GM23248 (cell line): Measurements from ENCODE around the gene HRH4. TPM values are rescaled to one million over a fixed set of nuclear protein-coding genes. Genes with fewer than 3 reads are reported as not detected.

Experiments used
- DNase-seq: peaks from one replicate; pipeline ENCODE4 v3.0.0-alpha.2; 2015
- H2AFZ ChIP-seq: fragments of 200-600 bp; sonication (generic); 2 replicates; pipeline ENCODE4 v1.6.1; 2016; ENCODE audit warnings: antibody characterized with exemption
- H3F3A ChIP-seq: fragments of 200-600 bp; sonication (generic); 2 replicates; pipeline ENCODE4 v1.6.1; 2016; ENCODE audit warnings: mild to moderate bottlenecking, antibody characterized with exemption, mixed run types; ENCODE audit not compliant: insufficient read depth
- H3K27ac ChIP-seq: fragments of 200-600 bp; sonication (generic); 2 replicates; pipeline ENCODE4 v1.5.1; 2016; ENCODE audit warnings: mild to moderate bottlenecking
- H3K27me3 ChIP-seq: fragments of 200-600 bp; sonication (generic); replicated peaks from 2 replicates; pipeline ENCODE4 v1.6.1; 2016; ENCODE audit warnings: mild to moderate bottlenecking; ENCODE audit not compliant: insufficient read depth
- H3K36me3 ChIP-seq: fragments of 200-600 bp; sonication (generic); 2 replicates; pipeline ENCODE4 v1.6.1; 2016; ENCODE audit warnings: low read depth, mild to moderate bottlenecking
- H3K4me1 ChIP-seq: fragments of 200-600 bp; sonication (generic); 2 replicates; pipeline ENCODE4 v1.6.1; 2016; ENCODE audit warnings: mild to moderate bottlenecking; ENCODE audit not compliant: insufficient read depth
- H3K4me2 ChIP-seq: fragments of 200-600 bp; sonication (generic); one replicate; pipeline ENCODE4 v1.6.1; 2016; ENCODE audit warnings: mild to moderate bottlenecking; ENCODE audit not compliant: unreplicated experiment
- H3K4me3 ChIP-seq: fragments of 200-600 bp; sonication (generic); 2 replicates; pipeline ENCODE4 v1.5.1; 2016; ENCODE audit warnings: mild to moderate bottlenecking
- H3K79me2 ChIP-seq: fragments of 200-600 bp; sonication (generic); 2 replicates; pipeline ENCODE4 v1.6.1; 2016; ENCODE audit warnings: mild to moderate bottlenecking; ENCODE audit not compliant: insufficient read depth
- H3K9ac ChIP-seq: fragments of 200-600 bp; sonication (generic); 2 replicates; pipeline ENCODE4 v1.6.1; 2016; ENCODE audit warnings: mild to moderate bottlenecking
- H3K9me2 ChIP-seq: fragments of 200-600 bp; sonication (generic); 2 replicates; pipeline ENCODE4 v1.6.1; 2016; ENCODE audit warnings: mixed run types, mild to moderate bottlenecking, moderate library complexity; ENCODE audit not compliant: insufficient read depth
- H3K9me3 ChIP-seq: fragments of 200-600 bp; sonication (generic); one replicate; pipeline ENCODE4 v1.6.1; 2017; ENCODE audit warnings: low read depth
- H4K20me1 ChIP-seq: fragments of 200-600 bp; sonication (generic); 2 replicates; pipeline ENCODE4 v1.6.0; 2016; ENCODE audit not compliant: insufficient read depth
- EZH2 ChIP-seq: fragments of 200-600 bp; sonication (generic); IDR thresholded peaks from 2 replicates; pipeline ENCODE4 v1.6.1; 2018; ENCODE audit warnings: antibody characterized with exemption, mild to moderate bottlenecking; ENCODE audit not compliant: insufficient read depth, poor library complexity, severe bottlenecking
- EZH2phosphoT487 ChIP-seq: fragments of 200-600 bp; sonication (generic); IDR thresholded peaks from 2 replicates; pipeline ENCODE4 v1.6.1; 2018; ENCODE audit warnings: antibody characterized with exemption, moderate library complexity, mild to moderate bottlenecking, low read depth; ENCODE audit not compliant: insufficient read depth
- WGBS, 2 experiments: methylation state at CpG; one replicate each; pipeline ENCODE4 v1.1.6; 2015 to 2017; ENCODE audit warnings: low lambda C conversion rate in 2 of 2, low coverage in 1 of 2; ENCODE audit errors: missing lambda C conversion rate in 2 of 2; 5-methylcytosine and 5-hydroxymethylcytosine counted together
- in situ Hi-C: fragments of 300-500 bp; cut with MboI; formaldehyde crosslinking; loops from 2 replicates; pipeline ENCODE4 v1.15.0; 2020
- polyA plus RNA-seq: library from polyadenylated mRNA; unstranded; fragments of >200 nt; fragmentation: Nextera tagmentation; extraction: Ambion mirVana; gene quantifications from 2 replicates; pipeline ENCODE4 v1.2.1, GENCODE V29; 2016
- total RNA-seq: library from RNA; depleted of rRNA; stranded (reverse); fragments of >200 nt; shearing (Covaris generic); gene quantifications from 2 replicates; pipeline ENCODE4 v1.2.3, GENCODE V29; 2014

Gene HRH4
- total and polyA plus RNA-seq, 2 experiments from 2014 or later = not detected

DNA sequence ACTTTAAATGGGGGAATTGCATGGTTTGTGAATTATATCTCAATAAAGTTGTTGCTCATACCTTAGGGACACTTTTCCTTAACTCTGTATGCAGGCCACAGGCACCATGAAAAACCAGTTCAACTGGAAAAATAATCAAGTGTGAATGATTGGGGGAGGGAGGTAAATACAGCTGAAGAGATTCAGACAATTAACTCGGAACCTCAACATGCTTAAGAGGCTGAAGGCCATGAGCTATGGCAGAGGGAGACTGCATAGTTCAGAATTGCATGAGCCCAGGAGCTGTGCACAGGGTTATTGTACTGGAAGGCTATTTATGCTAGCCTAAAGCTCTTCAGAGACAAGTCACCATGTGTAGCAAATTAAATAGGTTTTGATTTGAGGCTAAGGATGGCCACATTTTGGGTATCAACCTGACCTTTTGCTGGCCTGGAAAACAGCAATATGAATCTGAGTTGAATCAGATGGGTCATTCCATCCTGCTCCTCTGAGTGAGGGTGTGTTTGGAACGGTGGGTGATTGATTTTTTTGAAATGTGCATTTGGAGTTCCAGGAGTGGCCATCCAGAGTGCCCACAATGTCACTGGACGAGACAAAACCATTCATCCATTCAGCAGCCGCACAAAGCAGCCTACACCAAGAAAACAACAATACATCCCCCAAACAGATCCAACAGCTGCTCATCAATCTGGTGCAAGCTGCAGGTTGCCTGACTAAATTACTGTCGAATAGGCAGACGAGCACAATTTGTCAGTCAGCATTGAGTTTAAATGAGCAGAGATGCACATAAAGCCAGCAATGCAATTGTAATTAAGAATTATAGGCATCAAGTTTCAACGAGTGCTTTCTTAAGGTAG lies 42.5 kb downstream of the HRH4 start:
- H3K4me2 ChIP-seq = no peak overlapping the region
- no peaks in the 10 kb centered on the region for H3K9me3 ChIP-seq
- TF ChIP-seq EZH2phosphoT487 (no peak), EZH2 (no peak)

DNA sequence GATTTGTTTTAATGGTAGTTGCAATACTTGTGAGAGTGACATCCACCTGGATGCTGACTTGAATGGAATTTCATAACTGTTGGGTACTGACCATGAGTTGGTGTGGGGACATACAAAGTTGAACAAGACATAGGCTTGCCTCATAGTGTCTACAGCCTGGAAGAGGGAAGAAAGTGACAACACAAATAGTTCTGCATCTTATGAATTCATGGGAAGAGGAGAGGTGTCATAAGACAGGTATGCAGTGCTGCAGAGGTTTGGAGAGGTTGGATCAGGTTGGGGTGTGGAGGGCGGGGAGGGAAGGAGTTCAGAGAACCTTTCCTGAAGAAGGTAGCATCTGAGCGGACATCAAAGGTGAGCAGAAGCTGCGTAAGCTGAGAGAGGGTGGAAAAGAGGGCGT lies 44.0 kb downstream of the HRH4 start:
- Histone ChIP-seq H2AFZ (no peak overlapping the region), H3K4me2 (no peak overlapping the region), H3K9ac (no peak overlapping the region), H3F3A (peaks cover 15% of the 10 kb centered on the region), H3K9me2 (no peaks in the 10 kb centered on the region), H3K36me3 (no peaks in the 10 kb centered on the region), H3K79me2 (no peaks in the 10 kb centered on the region), H3K27me3 (no peaks in the 10 kb centered on the region), H3K4me1 (peaks cover 18% of the 10 kb centered on the region), H3K9me3 (no peaks in the 10 kb centered on the region), H3K4me3 (no peak overlapping the region), H4K20me1 (no peaks in the 10 kb centered on the region), H3K27ac (no peak overlapping the region)
- no peak for DNase-seq
- no peak for TF ChIP-seq EZH2phosphoT487
- TF ChIP-seq EZH2 = no peak
- WGBS, 2 experiments = 74 to 88% methylated on average over 4 of the region's 4 CpGs
- in situ Hi-C loops = no loop called here

More for the DNA sequence above, 42.5 kb downstream of the HRH4 start:
- H3K9ac ChIP-seq = no peak overlapping the region
- no peak for DNase-seq
- H4K20me1 ChIP-seq = no peaks in the 10 kb centered on the region
- no peaks in the 10 kb centered on the region for H3K79me2 ChIP-seq
- H3K27ac ChIP-seq = no peak overlapping the region
- H3K4me1 ChIP-seq = peaks cover 21% of the 10 kb centered on the region
- WGBS, 2 experiments = 79 to 81% methylated on average over 7 of the region's 7 CpGs
- peaks cover 20% of the 10 kb centered on the region for H3F3A ChIP-seq
- in situ Hi-C loops = no loop called here
- no peaks in the 10 kb centered on the region for H3K27me3 ChIP-seq
- no peaks in the 10 kb centered on the region for H3K36me3 ChIP-seq
- H2AFZ ChIP-seq = no peak overlapping the region
- H3K4me3 ChIP-seq = no peak overlapping the region
- H3K9me2 ChIP-seq = no peaks in the 10 kb centered on the region

DNA sequence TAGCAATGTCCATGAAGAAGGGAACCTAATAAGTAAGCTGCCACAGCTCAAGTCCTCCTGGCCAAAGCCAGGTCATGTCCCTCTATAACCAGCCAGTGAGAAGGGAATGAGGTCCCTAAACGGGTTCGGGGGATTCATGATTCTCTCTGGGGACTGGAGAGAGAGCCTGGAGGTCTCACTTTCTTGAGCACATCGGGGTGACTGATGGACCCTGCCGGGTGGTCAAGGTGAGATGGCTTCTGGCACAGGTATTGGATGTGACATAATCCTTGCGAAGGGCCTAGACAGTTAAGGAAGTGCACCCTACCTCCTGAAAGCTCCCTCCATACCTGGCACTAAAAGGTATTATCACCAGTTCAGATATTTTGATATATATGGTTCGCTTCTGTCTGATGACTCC lies 45.7 kb downstream of the HRH4 start:
- no peak for DNase-seq
- H3K4me1 ChIP-seq = no peaks in the 10 kb centered on the region
- no peaks in the 10 kb centered on the region for H3K27me3 ChIP-seq
- no peak overlapping the region for H3K4me3 ChIP-seq
- no peak overlapping the region for H3K4me2 ChIP-seq
- no peak overlapping the region for H3K27ac ChIP-seq
- no peak for TF ChIP-seq EZH2phosphoT487
- TF ChIP-seq EZH2 = no peak
- in situ Hi-C loops = no loop called here
- 0 out of 2 replicates have a peak, but pooled peaks cover under 1% of the 10 kb centered on the region for H3F3A ChIP-seq
- H3K9me2 ChIP-seq = no peaks in the 10 kb centered on the region
- H2AFZ ChIP-seq = no peak overlapping the region
- 83 to 86% methylated on average over 6 of the region's 6 CpGs for WGBS, 2 experiments
- H3K9ac ChIP-seq = no peak overlapping the region
- no peaks in the 10 kb centered on the region for H3K9me3 ChIP-seq
- H3K79me2 ChIP-seq = no peaks in the 10 kb centered on the region
- H3K36me3 ChIP-seq = no peaks in the 10 kb centered on the region
- no peaks in the 10 kb centered on the region for H4K20me1 ChIP-seq

GRCh38 chr18:24509435-24509834 lies 49.0 kb downstream of the HRH4 start:
- H3K79me2 ChIP-seq = no peaks in the 10 kb centered on the region
- no peaks in the 10 kb centered on the region for H4K20me1 ChIP-seq
- H2AFZ ChIP-seq = no peak overlapping the region
- H3K9ac ChIP-seq = no peak overlapping the region
- no peak overlapping the region for H3K27ac ChIP-seq
- TF ChIP-seq EZH2phosphoT487 = no peak
- TF ChIP-seq EZH2 = no peak
- WGBS, 2 experiments = 78 to 82% methylated on average over 1 of the region's 1 CpG
- DNase-seq = no peak
- H3K9me2 ChIP-seq = no peaks in the 10 kb centered on the region
- no peaks in the 10 kb centered on the region for H3K36me3 ChIP-seq
- no peak overlapping the region for H3K4me3 ChIP-seq
- no peaks in the 10 kb centered on the region for H3K4me1 ChIP-seq
- H3K4me2 ChIP-seq = no peak overlapping the region
- no peaks in the 10 kb centered on the region for H3F3A ChIP-seq
- in situ Hi-C loops = no loop called here
- H3K27me3 ChIP-seq = no peaks in the 10 kb centered on the region
- no peaks in the 10 kb centered on the region for H3K9me3 ChIP-seq
